Fibroblast of skin of back (primary cell): ENCODE measurements around the gene TAS2R10. TPM values are rescaled to one million over a fixed set of nuclear protein-coding genes. Genes with fewer than 3 reads are reported as not detected.
"Not testable (repeated sequence)": the region's sequence is repeated elsewhere in the genome, so short reads cannot be mapped to it uniquely, and the experiment has no call there.

Source experiments
- DNase-seq: peaks from one replicate; pipeline ENCODE4 v3.0.0-alpha.2; 2013
- polyA plus RNA-seq, 2 experiments: library from polyadenylated mRNA; unstranded; fragments of 120-200 nt; gene quantifications; one replicate each; pipeline ENCODE4 v1.2.1, GENCODE V29; 2013; ENCODE audit not compliant: insufficient read length in 2 of 2

TAS2R10 gene, protein sequence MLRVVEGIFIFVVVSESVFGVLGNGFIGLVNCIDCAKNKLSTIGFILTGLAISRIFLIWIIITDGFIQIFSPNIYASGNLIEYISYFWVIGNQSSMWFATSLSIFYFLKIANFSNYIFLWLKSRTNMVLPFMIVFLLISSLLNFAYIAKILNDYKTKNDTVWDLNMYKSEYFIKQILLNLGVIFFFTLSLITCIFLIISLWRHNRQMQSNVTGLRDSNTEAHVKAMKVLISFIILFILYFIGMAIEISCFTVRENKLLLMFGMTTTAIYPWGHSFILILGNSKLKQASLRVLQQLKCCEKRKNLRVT
- polyA plus RNA-seq (2013, experiment 1 of 2; ENCODE audit: insufficient read length) = 0.26 TPM
- 0.16 TPM for polyA plus RNA-seq (2013, experiment 2 of 2; ENCODE audit: insufficient read length)

DNA sequence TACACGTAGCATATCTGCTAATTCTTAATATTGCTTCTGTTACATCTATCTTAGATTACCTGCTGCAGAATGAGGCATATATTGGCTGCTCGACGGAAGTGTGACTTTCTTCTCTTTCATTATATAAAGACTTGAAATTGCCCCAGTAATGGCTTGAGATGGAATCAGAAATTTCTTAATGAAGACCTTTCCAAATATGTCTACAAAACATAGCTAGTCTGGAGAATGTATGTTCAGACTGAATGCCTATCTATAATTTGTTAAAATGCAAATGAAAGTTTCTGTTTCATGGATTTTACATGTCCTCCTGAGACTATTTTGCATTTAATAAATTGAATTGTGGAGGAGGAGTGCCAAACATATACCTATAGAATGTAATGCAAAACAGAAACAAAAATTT is at the start of gene TAS2R10:
TAS2R10 (minus strand) TSS at position 101 of the 400 bp plus-strand sequence; CDS start at position 12, 89 bp downstream.
- DNase-seq = no peak

DNA sequence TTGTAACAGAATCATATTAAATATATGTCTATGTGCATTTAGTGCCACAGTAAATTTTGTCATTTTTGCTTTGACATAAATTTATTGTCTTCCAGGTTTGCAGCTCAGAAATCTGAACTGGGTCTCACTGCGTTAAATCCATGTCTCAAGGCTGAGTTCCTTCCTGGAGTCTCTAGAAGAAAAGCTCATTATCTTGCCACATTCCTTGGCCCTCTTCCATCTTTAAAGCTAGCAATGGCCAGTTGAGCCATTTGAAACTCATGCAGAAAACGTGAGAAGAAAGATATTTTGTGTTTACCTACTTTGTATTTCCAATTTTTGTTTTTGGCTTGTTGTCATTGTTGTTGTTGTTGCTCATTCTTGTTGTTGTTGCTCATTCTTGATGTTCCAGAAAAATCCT is 47.2 kb upstream of the TAS2R10 start:
- peak; percentile 11 for DNase-seq

DNA sequence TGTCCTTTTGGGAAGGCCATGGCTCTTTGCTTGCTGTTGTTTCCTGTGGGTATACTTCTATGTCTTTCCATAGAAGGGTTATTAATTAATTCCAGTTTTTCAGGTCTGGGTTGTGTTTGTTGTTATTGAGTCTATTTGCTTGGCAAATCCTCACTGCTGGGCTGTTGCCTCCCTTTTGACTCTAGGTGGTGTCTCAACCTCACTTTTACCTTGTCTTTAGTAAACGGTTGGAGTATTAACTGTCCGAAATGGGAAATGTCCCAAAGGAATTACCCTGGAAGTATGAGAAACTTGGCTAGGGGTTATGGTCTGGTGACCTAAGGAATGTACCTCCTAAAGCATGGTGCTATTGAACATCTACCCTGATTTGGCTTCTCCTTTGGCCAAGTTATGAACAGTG is 41.2 kb upstream of the TAS2R10 start:
- DNase-seq = no peak

DNA sequence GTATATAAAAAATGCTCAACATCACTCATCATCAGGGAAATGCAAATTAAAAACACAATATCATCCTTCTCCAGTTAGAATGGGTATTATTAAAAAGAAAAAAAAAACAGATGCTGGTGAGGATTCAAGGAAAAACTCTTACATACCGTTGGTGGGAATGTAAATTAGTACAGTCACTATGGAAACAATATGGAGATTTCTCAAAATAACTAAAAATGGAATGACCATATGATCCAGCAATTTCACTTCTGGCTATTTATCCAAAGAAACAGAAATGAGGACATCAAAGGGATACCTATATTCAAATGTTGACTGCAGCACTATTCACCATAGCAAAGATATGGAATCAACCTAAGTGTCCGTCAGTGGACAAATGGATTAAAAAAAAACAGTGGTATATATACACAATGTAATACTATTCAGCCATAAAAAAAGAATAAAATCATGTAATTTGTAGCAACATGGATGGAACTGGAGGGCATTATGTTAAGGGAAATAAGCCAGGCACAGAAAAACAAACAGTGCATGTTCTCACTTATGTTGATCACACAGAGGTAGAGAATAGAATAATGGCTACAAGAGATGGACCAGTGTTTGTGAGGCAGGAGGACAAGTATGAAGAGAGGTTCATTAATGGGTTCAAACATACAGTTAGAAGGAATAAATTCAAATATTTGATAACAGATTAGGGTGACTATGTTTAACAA is 37.5 kb upstream of the TAS2R10 start:
- peak; percentile 20 for DNase-seq

DNA sequence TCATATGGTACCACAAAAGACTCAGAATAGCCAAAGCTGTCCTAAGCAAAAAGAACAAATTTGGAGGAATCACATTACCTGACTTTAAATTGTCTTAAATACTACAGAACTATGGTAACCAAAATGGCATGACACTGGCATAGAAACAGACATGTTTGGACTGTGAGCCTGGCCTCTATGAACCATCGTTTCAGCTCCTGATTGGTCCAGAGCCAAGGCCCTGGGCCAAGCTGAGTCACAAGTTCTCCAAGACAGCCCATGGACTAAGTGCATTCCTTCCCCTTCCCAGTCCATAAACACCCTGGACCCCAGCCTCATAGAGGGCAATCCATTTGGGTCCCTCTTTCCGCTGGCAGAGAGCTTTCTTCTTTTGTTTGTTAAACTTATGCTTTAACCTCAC is 35.2 kb upstream of the TAS2R10 start:
- DNase-seq = peak; percentile 15

DNA sequence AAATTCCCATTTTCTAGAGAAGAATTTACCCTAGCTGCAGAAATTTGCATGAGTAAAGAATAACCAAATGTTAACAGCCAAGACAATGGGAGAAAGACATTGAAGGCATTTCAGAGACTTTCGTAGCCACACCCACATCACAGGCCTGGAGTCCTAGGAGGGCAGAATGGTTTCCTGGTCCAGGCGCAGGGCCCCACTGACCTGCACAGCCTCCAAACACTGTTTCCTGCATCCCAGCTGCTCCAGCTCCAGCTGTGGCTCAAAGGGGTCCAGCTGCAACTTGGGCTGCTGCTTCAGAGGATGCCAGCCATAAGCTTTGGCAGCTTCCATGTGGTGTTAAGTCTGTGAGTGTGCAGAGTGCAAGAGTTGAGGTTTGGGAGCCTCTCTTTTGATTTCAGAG is 29.6 kb upstream of the TAS2R10 start:
- no peak for DNase-seq

DNA sequence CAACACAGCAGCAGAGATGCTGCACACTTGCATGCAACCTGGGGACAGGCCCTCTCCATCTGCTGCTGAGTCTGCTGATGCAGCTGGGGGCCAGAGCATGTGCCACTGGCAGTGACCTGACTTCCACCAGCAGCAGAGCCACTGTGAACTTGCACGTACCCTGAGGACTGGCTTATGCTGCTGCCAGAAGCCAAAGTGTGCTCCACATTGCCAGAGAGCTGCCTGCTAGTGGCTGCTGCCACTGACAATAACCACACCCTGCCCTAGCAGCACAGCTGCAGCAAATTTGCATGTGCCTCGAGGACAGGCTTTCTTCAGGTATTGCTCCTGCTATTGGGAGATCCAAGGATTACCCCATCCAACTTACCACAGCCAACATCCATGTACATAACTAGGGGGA is 27.6 kb upstream of the TAS2R10 start:
- DNase-seq = no peak

DNA sequence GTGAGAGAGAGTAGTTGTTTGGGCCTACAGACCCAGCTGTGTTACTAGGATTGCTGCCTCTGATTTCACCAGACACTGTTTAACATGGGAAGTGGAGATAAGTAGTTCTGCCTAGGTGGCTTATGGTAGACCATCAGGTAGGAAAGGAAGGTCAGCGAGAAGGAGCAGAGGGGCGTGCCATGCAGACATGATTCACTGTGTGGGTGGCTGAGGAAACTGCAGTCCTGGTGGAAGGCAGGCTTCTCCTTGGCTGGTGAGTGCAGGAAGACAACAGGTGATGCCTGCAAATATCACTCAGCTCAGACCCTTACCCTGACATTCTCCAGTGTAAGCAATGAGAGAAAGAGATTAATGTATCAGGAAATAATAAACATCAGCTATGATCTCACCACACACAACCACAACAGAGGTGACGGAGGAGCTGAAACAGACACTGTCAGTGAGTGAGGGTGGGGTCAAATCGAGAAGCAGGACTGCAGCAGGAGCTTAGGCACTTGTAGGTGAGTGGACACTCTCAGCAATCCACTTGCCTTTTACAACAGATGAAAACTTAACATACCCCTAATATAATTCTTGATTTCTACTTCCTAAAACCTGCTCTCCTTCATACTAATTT is 25.2 kb upstream of the TAS2R10 start:
- DNase-seq = no peak

DNA sequence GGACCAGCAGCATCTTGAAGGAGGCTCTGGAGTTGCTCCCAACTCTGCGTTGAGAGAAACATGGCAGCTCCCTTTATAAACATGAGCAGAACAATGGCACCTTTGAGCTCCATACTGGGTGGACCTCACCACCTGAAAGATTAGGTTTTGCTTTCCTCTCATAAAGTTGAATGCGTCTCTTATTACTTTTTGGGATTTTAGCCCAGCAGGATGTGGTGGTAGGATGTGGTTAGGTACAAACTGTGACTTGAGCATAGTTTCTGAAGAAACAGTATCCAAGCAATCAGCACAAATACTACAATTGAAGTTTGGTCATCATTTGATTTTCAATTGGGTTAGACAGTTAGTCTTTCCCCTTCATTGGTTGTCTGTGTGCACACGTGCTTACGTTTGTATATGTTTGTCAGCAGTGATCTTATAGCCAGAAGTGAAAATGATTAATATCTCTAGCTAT is 23.3 kb upstream of the TAS2R10 start, which contains the start of gene PRR4:
PRR4 (minus strand) TSS at position 51 of the 454 bp plus-strand sequence; CDS start at position 13, 38 bp downstream.
- no peak for DNase-seq

DNA sequence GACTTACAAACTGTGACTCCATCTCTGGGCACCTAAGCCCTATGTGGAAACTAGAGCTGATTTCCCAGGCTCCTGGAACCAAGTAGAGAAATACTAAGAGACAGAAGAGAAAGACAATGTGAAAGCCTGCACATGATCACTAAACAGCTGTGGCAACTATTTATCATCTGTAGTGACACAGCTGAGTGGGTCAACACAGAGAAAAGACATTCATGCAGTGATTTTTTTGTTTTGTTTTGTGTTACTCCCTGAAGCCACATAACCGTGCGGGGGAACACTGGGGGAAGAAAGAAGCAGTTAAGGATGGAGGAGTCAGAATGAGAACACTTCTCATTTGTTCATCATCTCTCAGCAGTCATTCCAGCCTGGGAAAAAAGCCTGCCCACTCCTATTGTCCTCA is 21.6 kb upstream of the TAS2R10 start:
- DNase-seq = no peak

DNA sequence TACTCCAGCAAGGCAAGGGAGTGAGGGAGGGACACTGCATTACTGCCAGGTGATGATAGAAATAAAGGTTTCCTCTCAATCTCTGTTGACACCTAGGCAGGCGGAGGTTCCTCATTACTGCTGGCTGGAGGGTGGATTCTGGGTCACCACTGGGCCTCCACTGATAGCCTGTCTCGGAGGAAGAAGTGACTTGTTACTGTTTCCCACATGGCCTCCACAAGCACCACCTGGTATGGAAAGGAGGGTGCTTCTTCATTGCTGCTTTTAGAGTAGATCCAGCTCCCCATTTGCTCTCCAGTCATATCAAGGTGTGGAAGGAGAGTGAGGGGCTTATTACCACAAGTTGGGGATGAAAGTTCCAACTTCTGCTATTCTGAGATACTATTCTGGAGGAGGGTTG is 16.7 kb upstream of the TAS2R10 start:
- DNase-seq = no peak

DNA sequence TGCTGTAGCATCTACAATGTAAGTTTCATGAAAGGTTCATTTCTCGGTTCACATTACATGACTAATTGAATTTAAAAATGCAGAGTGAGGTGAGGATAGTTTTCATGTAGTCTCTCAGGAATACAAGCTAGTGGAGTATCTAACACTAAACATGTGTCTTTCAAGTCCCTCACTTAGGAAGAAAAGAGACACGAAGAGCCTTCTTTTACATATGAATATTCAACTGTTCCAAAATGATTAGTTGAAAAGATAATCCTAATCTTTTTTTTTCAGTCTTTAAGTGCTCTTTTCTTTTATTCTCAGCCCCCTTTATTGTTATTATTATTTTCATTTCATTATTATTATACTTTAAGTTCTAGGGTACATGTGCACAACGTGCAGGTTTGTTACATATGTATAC is 12.3 kb upstream of the TAS2R10 start:
- DNase-seq = no peak

DNA sequence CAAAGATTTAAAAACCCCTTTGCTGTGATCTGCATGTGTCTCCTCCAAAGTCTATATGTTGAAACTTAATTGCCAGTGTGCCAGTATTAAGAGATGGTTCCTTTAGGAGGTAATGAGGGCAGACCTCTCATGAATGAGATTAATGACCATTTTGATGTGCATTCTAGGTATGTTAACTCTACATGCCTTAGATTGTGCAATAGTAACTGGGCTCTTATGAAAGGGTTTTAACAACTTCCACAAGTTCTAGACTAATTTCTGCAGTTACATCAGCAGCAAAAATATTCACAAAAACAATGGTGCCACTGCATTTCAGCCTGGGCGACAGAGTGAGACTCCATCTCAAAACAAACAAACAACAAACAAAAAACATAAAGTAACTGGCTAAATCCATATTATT is 3.8 kb upstream of the TAS2R10 start:
- no peak for DNase-seq

DNA sequence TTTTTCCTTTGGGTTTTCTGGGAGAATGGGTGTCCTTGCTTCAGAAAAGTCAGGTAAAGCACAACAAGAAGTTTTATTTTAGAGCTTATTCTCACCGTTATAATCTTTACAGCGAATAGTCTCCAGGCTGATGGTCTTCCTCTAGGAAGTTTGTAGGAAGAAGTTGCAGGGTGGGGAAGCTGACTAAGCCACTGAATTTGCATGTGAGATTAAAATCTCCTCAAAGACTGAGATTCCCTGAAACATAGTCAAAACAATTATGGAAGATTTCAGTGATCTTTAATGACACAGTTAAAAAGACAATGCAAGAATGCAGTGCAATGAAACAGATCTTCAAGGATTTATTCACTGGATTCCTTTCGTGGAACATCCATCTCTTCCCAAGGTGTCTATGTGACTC is 1.2 kb downstream of the TAS2R10 start:
- DNase-seq = no peak

DNA sequence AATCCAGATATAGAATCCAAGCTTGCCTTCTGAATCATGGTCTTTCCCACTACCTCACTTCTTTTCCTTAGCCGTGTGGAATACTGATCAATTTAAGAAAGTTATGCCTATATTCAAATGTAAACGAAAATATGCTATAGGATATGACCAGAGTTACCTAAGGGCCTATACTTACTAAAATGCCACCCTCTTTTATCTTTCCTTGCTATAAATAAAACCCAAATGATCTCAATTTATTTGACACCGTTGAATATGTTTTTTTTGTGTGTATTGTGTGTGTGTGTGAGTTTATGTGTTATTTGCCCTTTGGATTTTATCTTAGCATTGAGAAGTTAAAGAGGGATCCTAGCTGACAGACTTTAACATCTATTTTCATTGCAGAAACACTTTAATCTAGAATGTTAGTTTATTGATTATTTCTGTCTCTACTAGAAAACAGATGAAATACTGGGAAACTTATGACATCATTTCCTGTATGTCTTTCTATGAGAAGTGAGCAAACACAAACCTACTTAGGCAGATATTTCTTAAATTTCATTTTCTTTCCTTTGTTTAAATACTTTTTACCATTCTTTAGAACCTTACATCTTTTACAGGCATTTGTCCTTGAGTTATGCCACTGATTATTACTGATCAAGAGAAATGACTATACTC is 14.1 kb downstream of the TAS2R10 start:
- no peak for DNase-seq

DNA sequence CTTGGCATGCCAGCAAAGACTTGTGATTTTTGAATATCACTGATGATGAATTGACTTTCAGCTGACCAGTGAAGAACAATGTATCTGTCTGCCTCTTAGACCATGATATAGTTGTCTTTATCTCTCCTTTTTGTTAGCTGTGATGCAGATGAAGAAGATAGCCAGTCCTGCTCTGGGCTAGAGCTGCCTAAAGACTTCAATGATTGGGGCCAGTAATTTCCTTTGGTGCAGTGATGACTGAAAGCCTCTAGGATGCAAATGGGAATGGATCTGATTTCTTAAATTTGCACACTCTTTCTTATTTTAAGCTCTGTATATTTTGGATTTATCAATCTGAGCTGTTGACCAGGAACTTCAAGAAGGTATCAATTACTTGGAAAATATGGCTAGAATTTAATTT is 16.1 kb downstream of the TAS2R10 start, which contains the start of gene TAS2R9:
TAS2R9 (minus strand) TSS at position 101 of the 400 bp plus-strand sequence; CDS start at position 8, 93 bp downstream.
- DNase-seq = no peak

DNA sequence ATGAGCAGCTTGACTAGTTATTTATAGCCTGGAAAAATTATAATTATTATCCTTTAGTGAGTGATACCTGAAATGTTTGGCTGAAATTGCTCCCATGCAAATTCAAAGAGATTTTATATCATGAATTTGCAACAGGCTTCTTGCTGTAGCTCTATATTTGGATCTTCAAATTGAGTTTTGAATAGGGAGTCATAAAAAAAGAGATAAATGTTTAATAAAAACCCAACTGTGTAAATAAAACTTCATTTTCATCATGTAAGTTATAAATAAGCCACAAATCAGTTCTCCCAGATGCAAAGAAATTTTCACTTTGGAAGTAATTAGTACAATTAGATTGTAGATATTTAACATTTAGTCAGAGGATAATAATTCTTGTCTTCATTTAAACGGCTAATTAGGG is 19.0 kb downstream of the TAS2R10 start, which contains the start of gene TAS2R8:
TAS2R8 (minus strand) TSS at position 101 of the 400 bp plus-strand sequence. CDS start 306 bp downstream, outside the sequence.
- no peak for DNase-seq

DNA sequence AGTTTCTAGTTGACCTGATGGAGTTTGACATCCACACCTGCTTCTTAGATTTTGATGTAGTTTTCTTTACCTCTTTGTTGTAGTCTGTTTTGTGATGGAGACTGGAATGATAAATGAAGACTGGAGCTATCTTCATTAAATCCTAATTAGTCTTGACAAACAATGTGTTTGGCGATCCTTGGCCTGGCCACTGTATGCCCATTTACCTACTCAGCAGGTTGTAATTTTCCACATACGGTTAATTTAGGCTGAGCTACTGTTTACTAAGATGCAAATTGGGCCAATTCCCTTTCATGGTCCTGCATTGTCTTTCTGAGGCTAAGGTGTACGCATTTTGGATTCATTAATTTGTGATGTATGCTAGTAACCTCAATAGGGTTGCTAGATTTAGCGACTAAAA is 23.6 kb downstream of the TAS2R10 start, which contains the start of gene TAS2R7:
TAS2R7 (minus strand) TSS at position 41 of the 400 bp plus-strand sequence. CDS start 57 bp downstream, outside the sequence.
- no peak for DNase-seq

DNA sequence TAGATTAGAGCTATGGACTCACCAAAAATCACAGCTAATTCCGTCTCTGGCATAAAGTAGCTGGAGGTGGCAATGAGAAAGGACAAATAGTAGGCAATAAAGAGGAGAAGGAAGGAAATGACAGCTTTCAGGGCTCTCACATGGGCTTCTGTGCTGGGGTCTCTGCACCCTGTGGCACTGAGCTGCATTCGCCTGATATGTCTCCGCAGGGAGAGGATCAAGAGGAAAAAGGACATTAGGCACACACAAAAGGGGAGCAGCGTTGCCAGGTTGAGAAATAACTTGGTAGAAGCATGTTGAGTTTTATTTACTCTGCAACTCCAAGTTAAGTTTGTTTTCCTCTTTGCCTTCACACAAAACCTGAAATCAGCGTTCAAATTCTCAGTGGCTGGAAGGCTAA is 24.4 kb downstream of the TAS2R10 start:
- DNase-seq = no peak

DNA sequence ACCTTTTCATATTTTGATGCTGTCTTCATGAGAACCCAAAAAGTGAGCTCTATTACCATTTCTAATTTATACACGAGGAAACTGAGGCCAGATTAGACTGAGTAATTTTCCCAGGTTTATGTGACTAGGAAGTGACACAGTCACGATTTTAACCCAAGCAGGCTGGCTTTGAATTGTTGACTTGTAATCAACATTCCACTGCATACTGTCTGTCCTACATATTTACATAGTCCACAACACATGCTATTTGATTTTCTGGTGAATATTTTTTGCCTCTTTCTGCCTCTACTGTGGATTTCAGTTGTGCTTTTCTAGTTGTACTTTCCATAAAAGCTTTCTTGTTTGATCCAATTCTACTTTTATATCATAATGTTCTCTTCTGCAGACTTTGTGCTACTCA is 31.9 kb downstream of the TAS2R10 start:
- DNase-seq = no peak

DNA sequence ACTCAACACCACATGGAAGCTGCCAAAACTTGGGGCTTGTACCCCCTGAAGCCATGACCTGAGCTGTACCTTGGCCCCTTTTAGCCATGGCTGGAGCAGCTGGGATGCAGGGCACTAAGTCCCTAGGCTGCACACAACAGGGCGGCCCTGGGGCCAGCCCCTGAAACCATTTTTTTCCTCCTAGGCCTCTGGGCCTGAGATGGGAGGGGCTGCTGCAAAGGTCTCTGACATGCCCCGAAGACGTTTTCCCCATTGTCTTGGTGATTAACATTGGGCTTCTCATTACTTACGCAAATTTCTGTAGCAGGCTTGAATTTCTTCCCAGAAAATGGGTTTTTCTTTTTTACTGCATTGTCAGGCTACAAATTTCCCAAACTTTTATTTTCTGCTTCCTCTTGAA is 34.4 kb downstream of the TAS2R10 start:
- not testable (repeated sequence) for DNase-seq

DNA sequence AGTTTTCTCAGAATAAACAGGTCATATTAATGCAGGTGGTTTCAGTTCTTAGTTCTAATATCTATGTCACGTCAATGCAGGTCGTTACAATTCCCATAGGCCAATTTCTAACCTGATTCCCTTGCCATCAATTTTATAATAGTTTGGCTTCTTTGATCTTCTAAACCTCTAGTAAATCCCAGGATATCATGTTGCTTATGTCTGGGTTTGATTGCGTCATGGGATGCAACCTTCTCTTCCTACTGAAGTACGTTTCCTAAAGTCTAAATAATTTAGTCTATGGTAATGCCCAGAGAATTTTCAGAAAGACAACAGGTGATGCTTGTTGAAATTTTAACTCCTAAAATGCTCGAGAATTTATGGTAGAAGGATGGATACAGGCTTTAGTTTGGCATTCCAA is 42.9 kb downstream of the TAS2R10 start:
- DNase-seq = no peak
